Measurements from ENCODE around the gene KCTD1. TPM values are rescaled to one million over a fixed set of nuclear protein-coding genes. Genes with fewer than 3 reads are reported as not detected.

The KCTD1 gene
- total and polyA plus RNA-seq, 4 donors = 4.0 to 17.5 (median 9.2) TPM

DNA sequence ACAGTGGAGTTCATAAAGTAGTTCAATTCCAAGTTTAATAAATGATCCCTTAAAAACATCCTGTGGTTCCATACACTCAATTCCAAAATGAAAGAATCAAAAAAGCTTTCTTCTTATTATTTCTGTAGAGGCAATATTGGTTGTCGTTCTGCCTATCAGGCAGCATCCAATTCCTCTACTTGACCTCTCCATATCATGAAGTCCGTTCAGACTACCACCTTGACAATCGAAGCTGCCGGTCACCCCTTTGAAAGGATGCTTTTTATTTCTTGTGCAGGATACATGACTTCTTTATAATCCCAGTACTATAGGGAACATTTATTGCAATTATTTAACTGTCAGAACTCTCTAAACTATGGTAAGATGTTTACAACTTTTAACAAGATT is 3.3 kb upstream of the KCTD1 start:
- peak in 1 of 3 donors; percentile 59 for DNase-seq
- WGBS, 2 donors = 36 to 52% methylated on average over 4 of the region's 4 CpGs
- no peak for ATAC-seq (ENCODE audit: insufficient read depth, low FRiP score)
- TF ChIP-seq, protein P1, sequence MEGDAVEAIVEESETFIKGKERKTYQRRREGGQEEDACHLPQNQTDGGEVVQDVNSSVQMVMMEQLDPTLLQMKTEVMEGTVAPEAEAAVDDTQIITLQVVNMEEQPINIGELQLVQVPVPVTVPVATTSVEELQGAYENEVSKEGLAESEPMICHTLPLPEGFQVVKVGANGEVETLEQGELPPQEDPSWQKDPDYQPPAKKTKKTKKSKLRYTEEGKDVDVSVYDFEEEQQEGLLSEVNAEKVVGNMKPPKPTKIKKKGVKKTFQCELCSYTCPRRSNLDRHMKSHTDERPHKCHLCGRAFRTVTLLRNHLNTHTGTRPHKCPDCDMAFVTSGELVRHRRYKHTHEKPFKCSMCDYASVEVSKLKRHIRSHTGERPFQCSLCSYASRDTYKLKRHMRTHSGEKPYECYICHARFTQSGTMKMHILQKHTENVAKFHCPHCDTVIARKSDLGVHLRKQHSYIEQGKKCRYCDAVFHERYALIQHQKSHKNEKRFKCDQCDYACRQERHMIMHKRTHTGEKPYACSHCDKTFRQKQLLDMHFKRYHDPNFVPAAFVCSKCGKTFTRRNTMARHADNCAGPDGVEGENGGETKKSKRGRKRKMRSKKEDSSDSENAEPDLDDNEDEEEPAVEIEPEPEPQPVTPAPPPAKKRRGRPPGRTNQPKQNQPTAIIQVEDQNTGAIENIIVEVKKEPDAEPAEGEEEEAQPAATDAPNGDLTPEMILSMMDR (IDR thresholded peaks at IDR 0.05; ENCODE audit: control extremely low read depth, extremely low read depth) = no peak
- Histone ChIP-seq H3K4me3 (no peak overlapping the region), H3K9ac (ENCODE audit: insufficient read depth in 1 of 2, low read length in 2 of 2) (no peak overlapping the region), H3K36me3 (ENCODE audit: control insufficient read depth in 4 of 4, insufficient read depth in 4 of 4, low read length in 4 of 4) (no peaks in the 10 kb centered on the region), H3K27ac (ENCODE audit: low read depth in 1 of 2, low read length in 1 of 2) (no peak overlapping the region), H3K4me1 (ENCODE audit: control insufficient read depth in 5 of 5, insufficient read depth in 5 of 5, low read length in 5 of 5) (peaks cover 0 to 26% (median 11%) of the 10 kb centered on the region in 5 donors), H3K27me3 (ENCODE audit: control insufficient read depth in 3 of 3, insufficient read depth in 3 of 3, low read length in 2 of 3) (peaks cover 0 to 52% (median 43%) of the 10 kb centered on the region in 3 donors), H3K9me3 (ENCODE audit: control insufficient read depth in 4 of 4, insufficient read depth in 3 of 4, low read length in 3 of 4) (peaks cover 0 to 4% (median 0%) of the 10 kb centered on the region in 4 donors)

DNA sequence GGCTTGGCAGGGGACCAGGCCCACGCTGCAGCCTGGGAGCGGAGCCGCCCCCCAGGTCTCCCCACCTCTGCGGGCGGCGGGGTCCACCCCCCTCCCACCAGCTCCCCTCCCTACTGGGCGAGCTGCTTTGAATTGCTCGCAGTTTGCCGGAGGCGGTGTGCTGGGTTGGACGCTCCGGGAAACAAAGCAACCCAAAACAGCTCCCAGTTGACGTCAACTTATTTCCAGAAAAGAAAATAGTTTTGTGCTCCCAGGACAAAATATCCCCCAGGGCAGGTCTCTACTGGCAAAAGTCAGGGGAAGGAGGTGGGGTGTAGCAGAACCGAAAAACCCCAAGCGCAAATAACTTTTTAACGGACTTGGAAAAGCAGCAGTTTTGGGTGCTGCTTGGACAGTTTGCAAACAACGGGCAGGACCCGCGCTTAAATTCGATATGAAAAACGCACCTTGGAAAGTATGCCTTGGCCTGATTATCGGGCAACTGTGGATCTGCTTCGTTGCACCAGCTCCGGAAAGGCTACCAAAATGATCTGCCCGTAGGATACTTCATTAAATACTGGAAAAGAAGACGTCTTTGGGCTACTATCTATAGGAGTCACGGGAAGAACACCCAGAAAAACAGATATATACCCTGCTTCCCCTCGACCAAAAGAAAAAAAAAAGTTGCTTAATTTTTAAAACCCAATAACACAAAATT is 2.8 kb upstream of the KCTD1 start:
- DNase-seq (peak; percentile 46 to 72 (median 51)), ATAC-seq (ENCODE audit: insufficient read depth, low FRiP score) (no peak)
- Histone ChIP-seq H3K27me3 (ENCODE audit: control insufficient read depth in 3 of 3, insufficient read depth in 3 of 3, low read length in 2 of 3) (peaks cover 0 to 52% (median 43%) of the 10 kb centered on the region in 3 donors), H3K36me3 (ENCODE audit: control insufficient read depth in 4 of 4, insufficient read depth in 4 of 4, low read length in 4 of 4) (no peaks in the 10 kb centered on the region), H3K9ac (ENCODE audit: insufficient read depth in 1 of 2, low read length in 2 of 2) (no peak overlapping the region), H3K4me3 (no peak overlapping the region), H3K27ac (ENCODE audit: low read depth in 1 of 2, low read length in 1 of 2) (no peak overlapping the region), H3K9me3 (ENCODE audit: control insufficient read depth in 4 of 4, insufficient read depth in 3 of 4, low read length in 3 of 4) (peaks cover 0 to 4% (median 0%) of the 10 kb centered on the region in 4 donors), H3K4me1 (ENCODE audit: control insufficient read depth in 5 of 5, insufficient read depth in 5 of 5, low read length in 5 of 5) (peaks cover 0 to 32% (median 15%) of the 10 kb centered on the region in 5 donors)
- TF ChIP-seq, protein P1 (IDR thresholded peaks at IDR 0.05; ENCODE audit: control extremely low read depth, extremely low read depth) = no peak
- WGBS, 2 donors = 8 to 20% methylated on average over 28 of the region's 28 CpGs

GRCh38 chr18:26549263-26550094 is 1.1 kb upstream of the KCTD1 start:
- Histone ChIP-seq H3K9ac (ENCODE audit: insufficient read depth in 1 of 2, low read length in 2 of 2) (no peak overlapping the region), H3K9me3 (ENCODE audit: control insufficient read depth in 4 of 4, insufficient read depth in 3 of 4, low read length in 3 of 4) (peaks cover 0 to 4% (median 0%) of the 10 kb centered on the region in 4 donors)
- WGBS, 2 donors = 0 to 1% methylated on average over 67 to 71 of the region's 71 CpGs

More at GRCh38 chr18:26549263-26550094, 1.1 kb upstream of the KCTD1 start:
- H3K27ac ChIP-seq (ENCODE audit: low read depth in 1 of 2, low read length in 1 of 2) = peak overlapping the region; percentile 10 to 61
- H3K27me3 ChIP-seq (ENCODE audit: control insufficient read depth in 3 of 3, insufficient read depth in 3 of 3, low read length in 2 of 3) = peaks cover 0 to 49% (median 43%) of the 10 kb centered on the region in 3 donors
- H3K4me1 ChIP-seq (ENCODE audit: control insufficient read depth in 5 of 5, insufficient read depth in 5 of 5, low read length in 5 of 5) = peaks cover 4 to 48% (median 28%) of the 10 kb centered on the region in 5 donors
- H3K4me3 ChIP-seq = peak overlapping the region; percentile 56
- TF ChIP-seq, protein P1 (IDR thresholded peaks at IDR 0.05; ENCODE audit: control extremely low read depth, extremely low read depth) = no peak
- H3K36me3 ChIP-seq (ENCODE audit: control insufficient read depth in 4 of 4, insufficient read depth in 4 of 4, low read length in 4 of 4) = no peaks in the 10 kb centered on the region
- DNase-seq = peak; percentile 63 to 70 (median 64)
- ATAC-seq (ENCODE audit: insufficient read depth, low FRiP score) = peak; percentile 56
